Activated CD8-positive, alpha-beta memory T cell treated with anti-CD3 and anti-CD28 coated beads, Interleukin-2, amount 50 U/mL, for 4 hours (primary cell): Measurements from ENCODE around the gene WDR5.

Experiments
- DNase-seq: peaks from one replicate; pipeline ENCODE4 v3.0.0-alpha.2; 2020

Gene WDR5

GRCh38 chr9:134132208-134132870 is 3.5 kb upstream of the WDR5 start:
- DNase-seq, result no peak

DNA sequence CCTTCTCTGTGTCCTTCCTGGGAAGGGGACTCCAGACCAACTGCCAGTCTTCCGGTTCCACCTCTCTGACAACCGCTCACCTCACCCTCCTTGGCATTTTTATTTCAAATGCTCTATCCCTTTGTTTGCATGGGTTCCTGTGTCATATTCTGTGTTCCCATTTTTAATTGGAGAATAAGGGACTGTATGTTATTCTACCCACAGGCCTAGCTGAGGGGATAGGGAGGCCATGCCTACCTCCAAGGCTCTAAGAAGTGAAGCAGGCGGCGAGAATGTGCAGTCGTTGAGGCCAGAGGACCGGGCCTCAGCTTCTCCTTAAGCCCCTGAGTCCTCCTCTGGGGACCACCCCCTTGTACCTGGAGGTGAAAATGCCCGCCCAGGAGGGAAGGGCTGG is 936 bp upstream of the WDR5 start:
- no peak for DNase-seq

- peak; percentile 31 for DNase-seq
These were observed 475 bp downstream of the WDR5 start for GRCh38 chr9:134136118-134136995.

DNA sequence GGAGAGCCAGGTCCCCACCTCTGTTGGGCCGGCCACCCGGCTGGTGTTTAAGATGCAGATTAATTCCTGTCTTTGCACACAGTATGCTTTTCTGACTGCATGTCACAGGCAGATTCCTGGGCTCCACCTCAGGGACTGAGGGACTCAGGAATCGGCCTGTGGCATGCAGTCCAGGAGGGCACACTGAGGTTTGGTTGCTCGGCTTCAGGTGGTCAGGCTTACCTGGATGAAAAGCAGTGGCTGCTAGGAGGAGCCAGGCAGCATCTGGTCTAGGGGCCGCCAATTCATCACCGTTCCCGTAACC is 1.1 kb downstream of the WDR5 start:
- DNase-seq, result no peak

DNA sequence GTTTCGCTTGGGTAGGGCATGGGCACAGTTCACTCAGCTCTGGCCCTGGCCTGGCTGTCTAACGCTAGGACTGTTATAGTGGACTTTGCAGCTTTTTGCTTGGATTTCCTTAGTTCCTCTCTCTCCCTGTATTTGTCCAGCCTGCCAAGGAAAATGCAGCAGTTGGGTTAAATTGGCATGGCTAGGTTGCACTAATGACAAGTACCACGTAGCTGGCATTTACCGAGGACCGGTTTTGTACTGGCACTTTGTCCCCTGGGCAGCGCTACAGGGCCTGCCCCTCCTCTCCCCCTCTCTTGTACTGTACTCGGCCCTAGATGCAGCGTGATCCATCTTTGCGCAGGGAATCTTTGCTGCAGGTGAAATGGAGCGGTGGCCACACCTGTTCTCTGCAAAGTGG is 2.4 kb downstream of the WDR5 start:
- DNase-seq, result no peak

GRCh38 chr9:134139081-134139480 is 3.2 kb downstream of the WDR5 start:
- no peak for DNase-seq

DNA sequence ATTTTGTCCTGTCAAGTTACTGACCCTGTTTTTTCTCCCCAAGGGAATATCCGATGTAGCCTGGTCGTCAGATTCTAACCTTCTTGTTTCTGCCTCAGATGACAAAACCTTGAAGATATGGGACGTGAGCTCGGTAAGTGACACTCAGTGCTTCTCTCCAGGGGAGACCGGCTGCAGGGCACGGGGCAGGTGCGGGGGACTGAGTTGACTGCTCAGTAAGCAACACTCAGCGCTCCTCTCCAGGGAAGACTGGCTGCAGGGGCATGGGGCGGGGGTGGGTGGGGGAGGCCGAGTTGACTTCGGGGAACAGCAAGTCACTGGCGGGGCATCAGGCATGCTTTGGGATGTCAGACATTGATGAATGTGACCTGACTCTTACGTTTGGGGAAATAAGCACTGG is 6.0 kb downstream of the WDR5 start:
- DNase-seq, result no peak

GRCh38 chr9:134144801-134145200 is 8.9 kb downstream of the WDR5 start:
- no peak for DNase-seq

GRCh38 chr9:134145262-134145661 is 9.4 kb downstream of the WDR5 start:
- no peak for DNase-seq

DNA sequence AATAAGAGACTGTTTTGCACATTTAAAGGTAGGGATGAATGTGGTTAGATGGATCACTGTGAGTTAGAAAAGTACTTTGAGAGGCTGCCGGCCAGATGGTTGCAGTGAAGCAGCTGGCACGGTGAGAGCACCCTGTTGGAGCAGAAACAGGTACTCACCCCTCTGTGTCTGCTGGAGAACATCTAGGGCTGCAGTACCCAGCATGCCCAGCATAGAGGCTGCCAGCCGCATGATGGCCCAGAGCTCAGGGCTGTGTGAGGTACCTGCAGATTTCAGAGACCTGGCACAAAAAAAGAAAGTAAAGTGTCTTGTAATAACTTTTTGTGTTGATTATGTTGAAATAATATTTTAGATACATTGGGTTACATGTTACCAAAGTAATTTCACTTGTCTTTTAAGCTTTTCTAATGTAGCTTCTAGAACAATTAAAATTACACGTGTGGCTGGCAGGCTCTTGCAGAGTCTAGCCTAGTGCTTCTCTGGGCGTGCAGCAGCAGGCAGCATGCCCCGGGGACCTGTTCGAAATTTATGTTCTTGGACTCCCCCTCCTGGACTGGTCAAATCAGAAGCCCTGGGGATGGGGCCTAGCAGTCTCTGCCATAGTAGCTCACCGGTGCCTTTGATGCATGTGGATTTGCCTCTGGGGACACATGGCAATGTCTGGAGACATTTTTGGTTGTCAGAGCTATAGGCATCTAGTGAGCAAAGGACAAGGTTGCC is 11.1 kb downstream of the WDR5 start:
- DNase-seq, result no peak

- DNase-seq, result no peak
These were observed 13.5 kb downstream of the WDR5 start for GRCh38 chr9:134149380-134149779.

- no peak for DNase-seq
These were observed 14.8 kb downstream of the WDR5 start for GRCh38 chr9:134150557-134151214.

GRCh38 chr9:134152022-134152448 is 16.2 kb downstream of the WDR5 start:
- DNase-seq, result no peak

DNA sequence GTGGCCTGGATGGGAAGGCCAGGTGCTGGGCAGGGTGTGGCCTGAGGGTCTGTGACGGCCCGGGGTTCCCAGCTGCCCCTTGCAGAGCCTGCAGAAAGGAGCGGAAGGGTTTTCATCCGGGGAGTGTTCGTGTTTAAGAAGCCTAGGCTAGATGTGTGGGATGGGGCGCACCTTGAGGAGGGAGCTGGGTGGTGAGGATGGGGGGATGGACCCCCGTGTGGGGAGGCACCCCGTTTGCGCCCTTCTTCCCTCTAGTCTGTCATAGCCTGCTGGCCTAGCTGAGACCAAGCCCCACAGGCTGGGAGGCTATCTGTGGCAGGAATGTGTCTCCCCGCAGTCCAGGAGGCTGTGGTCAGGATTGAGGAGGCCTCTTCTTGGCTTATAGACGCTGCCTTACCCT is 16.6 kb downstream of the WDR5 start:
- DNase-seq, result no peak

GRCh38 chr9:134153450-134153849 is 17.6 kb downstream of the WDR5 start:
- DNase-seq, result no peak

DNA sequence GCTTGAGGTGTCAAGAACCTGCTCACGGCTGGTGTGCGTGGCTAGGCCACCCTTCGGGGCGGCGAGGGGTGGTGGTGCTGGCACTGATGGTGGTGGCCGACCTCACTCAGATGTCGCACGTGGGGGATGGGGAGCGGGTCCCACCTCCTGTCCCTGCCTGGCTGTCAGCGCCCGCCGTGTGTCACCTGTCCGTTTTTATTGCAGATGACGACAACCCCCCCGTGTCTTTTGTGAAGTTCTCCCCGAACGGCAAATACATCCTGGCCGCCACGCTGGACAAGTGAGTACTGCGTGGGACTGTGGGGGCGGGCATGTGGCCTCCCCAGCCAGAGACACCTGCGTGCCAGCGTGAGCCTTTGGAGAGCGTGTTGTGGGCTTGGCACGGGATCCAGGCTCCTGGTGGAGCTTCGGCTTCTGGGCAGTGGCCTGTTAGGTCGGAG is 18.4 kb downstream of the WDR5 start:
- DNase-seq, result no peak

DNA sequence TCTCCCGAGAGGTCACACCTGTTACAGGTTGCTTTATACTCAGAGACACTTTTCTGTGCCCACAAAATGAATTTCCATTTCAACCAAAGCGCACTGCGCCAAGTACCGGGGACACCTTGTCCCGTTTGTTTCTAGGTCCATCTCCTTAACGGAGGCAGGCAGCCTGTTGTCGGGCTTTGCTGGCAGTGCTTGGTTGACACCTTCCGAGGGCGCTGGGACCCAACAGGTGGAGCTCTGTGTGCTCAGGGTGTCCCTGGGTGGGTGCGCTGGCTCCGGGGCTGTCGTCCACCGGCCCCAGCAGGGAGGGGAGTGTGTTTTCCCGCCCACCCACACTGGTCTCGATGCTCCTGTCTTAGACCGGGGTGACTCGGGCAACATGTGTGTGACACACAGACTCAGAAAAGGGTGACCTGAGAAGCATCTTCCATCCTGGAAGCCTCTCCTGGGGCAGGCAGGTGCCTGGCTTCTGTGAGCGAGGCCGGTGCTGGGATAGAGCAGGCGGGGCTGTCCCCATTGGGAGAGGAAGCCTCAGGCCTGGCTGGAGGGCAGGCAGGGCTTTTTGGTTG is 20.0 kb downstream of the WDR5 start:
- DNase-seq, result no peak

DNA sequence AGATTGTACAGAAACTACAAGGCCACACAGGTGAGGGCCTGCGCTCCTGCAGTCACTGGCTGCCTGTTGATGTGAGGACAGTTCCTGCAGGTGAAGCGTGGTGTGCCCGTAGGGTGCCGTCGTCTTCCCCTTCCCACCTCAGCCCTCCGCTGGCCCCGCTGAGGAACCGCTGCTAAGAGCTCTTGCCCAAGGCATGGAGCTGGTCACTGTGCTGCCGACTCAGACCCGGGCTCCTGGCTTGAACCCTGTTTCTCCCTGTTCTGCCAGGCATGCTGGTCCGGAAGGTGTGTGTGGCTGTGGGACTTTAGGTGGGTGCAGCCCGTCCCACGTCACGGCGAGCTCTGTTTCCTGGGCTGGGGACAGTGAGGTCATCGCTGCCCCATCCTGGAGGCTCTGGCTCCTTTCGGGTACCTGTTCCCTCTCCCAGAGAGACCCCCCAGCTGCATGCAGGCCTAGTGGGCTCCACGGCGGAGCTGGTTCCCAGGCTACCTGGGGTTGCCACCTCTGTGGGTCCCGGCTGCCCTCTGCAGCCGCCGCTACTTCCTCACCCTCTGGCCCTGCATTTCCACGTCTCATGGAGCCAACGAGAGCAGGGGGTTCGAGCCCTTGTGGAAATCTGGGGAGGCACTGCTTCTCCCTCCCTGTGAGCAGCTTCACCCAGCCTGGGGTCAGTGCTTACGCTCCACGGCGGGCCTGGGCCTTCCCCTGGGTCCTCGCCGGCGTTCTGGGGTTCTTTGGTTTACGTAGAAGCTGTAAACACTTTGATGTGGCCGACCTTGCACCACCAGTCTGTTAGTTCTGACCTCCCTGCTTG is 20.9 kb downstream of the WDR5 start:
- DNase-seq, result no peak

- DNase-seq, result no peak
These were observed 21.6 kb downstream of the WDR5 start for GRCh38 chr9:134157378-134157885.

GRCh38 chr9:134158242-134158641 is 22.4 kb downstream of the WDR5 start:
- no peak for DNase-seq

DNA sequence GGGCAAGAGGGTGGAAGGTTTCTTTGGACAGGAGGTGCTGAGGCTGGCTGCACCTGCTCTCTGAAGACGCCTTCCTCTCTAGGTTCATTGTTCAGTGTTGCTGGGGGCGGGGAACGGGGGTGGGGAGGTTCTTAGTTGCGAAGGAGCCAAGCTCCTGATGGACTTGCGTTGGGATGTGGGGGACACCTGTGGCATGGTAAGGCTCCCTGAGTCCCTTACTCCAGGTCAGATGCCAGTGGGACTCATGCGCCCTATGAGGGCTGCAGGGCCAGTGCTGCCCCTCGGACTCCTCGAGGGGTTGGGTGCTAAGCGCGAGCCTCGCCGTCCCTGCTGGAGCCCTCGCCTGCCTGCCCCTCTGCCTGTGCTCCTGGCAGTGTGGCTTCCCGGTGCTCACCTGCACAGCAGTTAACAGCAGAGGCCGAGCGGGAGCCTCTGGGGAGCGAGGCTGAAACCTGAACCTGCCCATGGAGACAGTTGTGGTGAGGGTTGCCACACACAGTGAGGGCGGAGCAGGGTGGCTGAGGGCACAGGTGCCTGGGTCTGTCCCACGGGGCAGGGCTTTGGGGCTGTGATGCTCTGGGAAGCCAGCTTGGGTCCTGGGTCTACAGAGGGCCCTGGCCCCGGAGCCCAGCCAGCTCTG is 23.0 kb downstream of the WDR5 start:
- DNase-seq, result no peak
